RPMI7951 (cell line): ENCODE data around the gene GALP. TPM values are rescaled to one million over a fixed set of nuclear protein-coding genes. Genes with fewer than 3 reads are reported as not detected.
"Not testable (repeated sequence)": the region's sequence is repeated elsewhere in the genome, so short reads cannot be mapped to it uniquely, and the experiment has no call there.

ENCODE experiments used
- DNase-seq: peaks from one replicate; pipeline ENCODE4 v3.0.0-alpha.2; 2012; ENCODE audit warnings: low read depth
- total RNA-seq: library from RNA; depleted of rRNA; stranded (reverse); fragments of >200 nt; shearing (Covaris generic); gene quantifications from 2 replicates; pipeline ENCODE4 v1.2.3, GENCODE V29; 2014

Gene GALP
- total RNA-seq, 1 experiment from 2014 or later: not detected

DNA sequence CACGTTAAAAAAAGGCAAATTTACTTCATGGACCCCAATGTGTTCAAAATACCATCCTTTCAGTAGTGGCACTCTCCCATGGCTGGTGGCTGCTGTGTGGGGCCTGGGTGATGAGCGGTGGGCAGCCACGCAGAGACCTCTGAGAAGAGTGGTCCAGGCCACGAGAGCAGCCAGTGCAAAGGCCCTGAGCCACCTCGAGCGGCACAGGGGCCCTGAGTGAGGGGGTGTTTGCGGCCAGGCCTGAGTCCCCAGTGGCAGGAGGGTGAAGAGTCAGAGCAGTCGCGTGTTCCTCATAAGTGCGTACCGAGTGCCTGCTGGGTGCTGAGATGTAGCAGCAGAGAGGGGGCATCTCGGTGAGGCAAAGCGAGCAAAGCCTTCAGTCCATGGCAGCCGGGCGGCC is 27.7 kb upstream of the GALP start:
- DNase-seq: no peak

GRCh38 chr19:56148955-56149655 is 26.7 kb upstream of the GALP start:
- DNase-seq: not testable (repeated sequence)

- no peak for DNase-seq
These were observed 26.2 kb upstream of the GALP start for GRCh38 chr19:56149656-56150038.

GRCh38 chr19:56150358-56150757 is 25.4 kb upstream of the GALP start:
- DNase-seq: no peak

- DNase-seq: no peak
These were observed 23.2 kb upstream of the GALP start for GRCh38 chr19:56152644-56153043.

DNA sequence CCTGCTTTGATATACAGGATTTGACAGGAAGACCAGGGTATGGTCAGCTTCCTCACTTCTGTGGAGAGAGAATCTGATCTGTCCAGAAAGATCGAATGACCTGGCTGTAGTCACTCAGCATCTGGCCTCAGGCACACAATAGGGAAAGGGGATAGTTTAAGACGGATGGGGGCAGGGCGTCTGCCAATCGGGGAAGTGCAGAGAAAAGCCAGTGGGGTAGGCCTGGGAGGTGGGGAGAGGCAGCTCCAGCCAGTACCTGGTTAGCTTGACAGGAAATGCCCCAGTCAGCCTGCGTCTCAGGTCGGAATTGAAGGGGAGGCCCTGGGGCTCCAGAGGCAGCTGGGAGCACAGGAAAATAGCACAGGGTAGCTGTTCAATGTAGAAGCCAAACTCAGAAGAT is 22.3 kb upstream of the GALP start:
- DNase-seq: no peak

- DNase-seq: no peak
These were observed 20.6 kb upstream of the GALP start for GRCh38 chr19:56155124-56155687.

DNA sequence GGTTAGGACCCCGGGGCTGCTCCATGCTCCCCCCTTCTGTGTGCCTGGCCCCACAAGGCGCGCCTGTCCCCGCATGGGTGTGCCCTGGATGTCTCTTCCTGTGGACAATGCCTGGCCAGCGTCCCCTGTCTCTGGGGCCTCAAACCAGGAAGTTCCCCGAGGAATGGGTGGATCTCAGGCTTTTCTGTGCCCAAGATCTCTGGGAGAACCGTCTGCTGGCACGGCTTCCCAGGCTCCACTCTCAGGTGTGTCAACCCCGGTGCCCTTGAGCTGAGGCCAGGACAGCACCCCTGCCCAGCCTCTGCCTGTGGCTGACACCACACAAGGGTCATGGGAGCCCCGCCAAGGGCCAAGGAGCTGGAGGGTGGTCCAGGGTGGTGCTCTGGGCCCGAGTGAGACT is 19.0 kb upstream of the GALP start:
- DNase-seq: no peak

DNA sequence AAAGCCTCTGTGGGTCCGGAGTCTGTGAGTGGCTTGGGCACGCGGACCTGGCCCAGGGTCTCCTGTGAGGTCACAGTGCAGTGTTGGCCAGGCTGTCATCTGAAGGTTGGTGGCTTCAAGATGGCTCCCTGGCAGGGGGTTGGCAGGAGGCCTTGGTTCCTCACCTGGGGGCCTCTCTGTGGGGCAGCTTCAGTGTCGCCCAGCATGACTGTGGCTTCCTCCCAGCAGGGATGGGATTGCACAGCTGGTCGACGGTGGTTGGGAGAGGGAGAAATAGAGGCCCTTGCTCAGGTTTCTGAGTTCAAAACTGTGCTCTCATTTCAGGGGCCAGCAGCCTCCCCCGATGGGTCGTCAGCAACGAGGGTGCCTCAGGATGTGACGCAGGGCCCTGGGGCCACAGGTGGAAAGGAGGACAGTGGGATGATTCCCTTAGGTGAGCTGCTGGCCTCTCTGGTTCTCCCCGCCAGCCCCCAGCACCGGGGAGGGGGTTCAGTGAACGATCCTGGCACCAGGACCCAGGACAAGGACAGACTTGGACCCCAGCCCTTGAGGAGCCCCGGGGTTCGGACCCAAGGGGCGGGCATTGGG is 17.5 kb upstream of the GALP start:
- DNase-seq: no peak

- DNase-seq: no peak
These were observed 16.7 kb upstream of the GALP start for GRCh38 chr19:56159009-56159559.

- DNase-seq: no peak
These were observed 16.1 kb upstream of the GALP start for GRCh38 chr19:56159622-56160271.

DNA sequence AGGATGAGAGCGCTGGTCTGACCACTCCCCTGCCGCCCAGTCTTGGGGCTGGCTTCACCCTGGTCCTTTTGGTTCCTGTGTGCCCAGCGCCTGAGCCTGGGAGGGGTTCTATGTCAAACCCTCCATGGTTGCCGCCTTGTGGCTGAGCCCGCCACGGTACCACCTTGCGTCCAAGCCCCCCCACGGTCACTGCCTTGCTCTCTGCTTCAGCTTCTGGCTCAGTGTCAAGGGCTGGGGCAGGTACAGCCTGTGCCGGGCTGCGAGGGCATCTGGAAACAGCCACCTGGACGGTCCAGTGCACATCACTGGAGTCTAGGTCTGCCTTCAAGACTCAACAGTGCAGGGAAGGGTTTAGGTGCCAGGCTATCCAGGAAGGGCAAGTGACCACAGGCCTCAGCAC is 14.3 kb upstream of the GALP start:
- DNase-seq: no peak

- DNase-seq: peak; percentile 15
These were observed 13.6 kb upstream of the GALP start for GRCh38 chr19:56162258-56162657.

- DNase-seq: no peak
These were observed 12.7 kb upstream of the GALP start for GRCh38 chr19:56163097-56163496.

- DNase-seq: peak; percentile 21
These were observed 8.7 kb upstream of the GALP start for GRCh38 chr19:56167064-56167578.

DNA sequence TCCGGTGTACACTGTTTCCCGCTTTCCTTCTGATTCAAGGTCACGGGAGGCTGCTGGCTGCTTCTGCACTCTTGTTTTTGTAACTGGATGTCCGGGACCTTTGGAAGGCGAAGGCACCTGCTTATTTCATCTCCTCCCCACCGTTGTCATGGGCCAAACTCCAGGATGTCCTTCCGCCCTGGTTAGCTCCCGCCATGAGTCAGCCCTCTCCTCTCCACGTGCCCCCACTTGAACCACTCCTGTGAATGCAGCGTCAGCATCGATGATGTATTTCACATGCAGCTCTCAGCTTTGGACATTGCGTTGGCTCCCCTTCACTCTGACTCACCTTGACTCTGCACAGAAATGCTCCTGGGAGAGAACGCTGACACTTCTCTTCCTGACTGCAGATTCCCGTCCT is 5.5 kb upstream of the GALP start:
- DNase-seq: peak; percentile 73

DNA sequence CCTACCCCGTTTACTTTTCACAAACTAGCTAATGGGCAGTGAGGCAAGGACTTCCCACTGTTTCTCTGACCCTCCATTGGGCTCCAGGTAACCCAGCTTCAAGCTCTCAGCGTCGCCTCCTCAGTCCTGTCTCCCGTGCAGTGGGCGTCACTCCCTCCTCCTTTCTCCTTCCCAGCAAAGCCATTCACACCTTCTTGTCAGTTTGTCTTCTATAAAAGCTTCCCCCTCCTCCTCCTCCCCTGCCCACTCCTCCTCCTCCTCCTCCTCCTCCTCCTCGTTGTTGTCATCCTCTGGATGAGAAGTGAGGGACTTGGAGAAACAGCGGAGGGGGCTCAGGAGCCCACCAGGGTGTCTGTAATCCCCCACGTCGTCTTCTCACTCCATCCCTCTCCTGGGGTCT is 1.7 kb upstream of the GALP start:
- DNase-seq: no peak

- DNase-seq: no peak
These were observed 1.3 kb upstream of the GALP start for GRCh38 chr19:56174550-56174949.

DNA sequence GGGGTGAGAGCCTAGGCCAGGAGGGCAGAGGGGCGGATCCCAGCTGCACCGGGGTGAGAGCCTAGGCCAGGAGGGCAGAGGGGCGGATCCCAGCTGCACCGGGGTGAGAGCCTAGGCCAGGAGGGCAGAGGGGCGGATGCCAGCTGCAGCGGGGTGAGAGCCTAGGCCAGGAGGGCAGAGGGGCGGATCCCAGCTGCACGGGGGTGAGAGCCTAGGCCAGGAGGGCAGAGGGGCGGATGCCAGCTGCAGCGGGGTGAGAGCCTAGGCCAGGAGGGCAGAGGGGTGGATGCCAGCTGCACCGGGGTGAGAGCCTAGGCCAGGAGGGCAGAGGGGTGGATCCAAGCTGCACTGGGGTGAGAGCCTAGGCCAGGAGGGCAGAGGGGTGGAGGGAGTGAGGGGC is 502 bp downstream of the GALP start:
- DNase-seq: not testable (repeated sequence)

GRCh38 chr19:56176881-56177280 is 1.1 kb downstream of the GALP start:
- no peak for DNase-seq

GRCh38 chr19:56177564-56178243 is 1.9 kb downstream of the GALP start:
- DNase-seq: no peak

DNA sequence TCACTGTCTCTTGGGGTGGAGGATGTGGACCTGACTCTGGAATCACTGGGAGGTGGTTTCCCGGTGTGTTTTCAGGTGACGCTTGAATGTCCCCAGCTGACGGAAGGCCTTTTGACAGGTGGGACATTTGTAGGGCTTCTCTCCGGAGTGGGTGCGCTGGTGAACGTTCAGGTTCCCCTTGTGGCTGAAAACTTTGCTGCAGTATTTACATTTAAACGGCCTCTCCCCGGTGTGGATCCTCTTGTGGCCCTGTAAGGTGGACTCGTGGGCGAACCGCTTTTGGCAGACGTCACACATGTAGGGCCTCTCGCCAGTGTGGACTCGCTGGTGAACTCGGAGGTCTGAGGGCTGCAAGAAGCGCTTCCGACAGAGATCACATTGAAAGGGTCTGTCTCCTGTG is 14.0 kb downstream of the GALP start:
- DNase-seq: no peak
